GM19324 (cell line): ENCODE results near the gene SLC35F1.

Source experiments
- ATAC-seq: cut with Tn5 transposase; IDR thresholded peaks from one replicate; pipeline ENCODE4 v1.9.1; 2021; ENCODE audit warnings: mild to moderate bottlenecking, moderate library complexity; ENCODE audit not compliant: unreplicated experiment, low FRiP score

SLC35F1 gene

GRCh38 chr6:118304321-118304720 lies 397.3 kb downstream of the SLC35F1 start:
- ATAC-seq: no peak

DNA sequence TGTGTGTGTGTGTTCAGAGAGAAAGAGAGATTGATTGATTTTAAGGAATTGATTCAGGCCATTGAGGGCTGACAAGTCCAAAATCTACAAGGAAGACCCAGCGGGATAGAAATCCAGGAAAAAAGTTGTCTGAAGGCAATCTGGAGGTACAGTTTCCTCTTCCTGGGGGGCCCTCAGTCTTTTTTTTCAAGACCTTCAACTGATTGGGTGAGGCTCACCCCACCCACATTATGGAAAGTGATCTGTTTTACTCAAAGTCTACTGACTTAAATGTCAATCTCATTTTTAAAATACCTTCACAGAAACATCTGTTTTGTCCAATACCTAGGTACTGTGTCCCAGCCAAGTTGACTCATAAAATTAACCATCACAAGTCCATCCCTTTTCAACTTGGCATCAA lies 398.0 kb downstream of the SLC35F1 start:
- ATAC-seq: no peak

GRCh38 chr6:118306392-118307238 lies 399.6 kb downstream of the SLC35F1 start:
- no peak for ATAC-seq

GRCh38 chr6:118307581-118307980 lies 400.5 kb downstream of the SLC35F1 start:
- ATAC-seq: no peak

- no peak for ATAC-seq
These were observed 402.5 kb downstream of the SLC35F1 start for GRCh38 chr6:118309337-118310093.

GRCh38 chr6:118313208-118313607 lies 406.1 kb downstream of the SLC35F1 start:
- no peak for ATAC-seq

DNA sequence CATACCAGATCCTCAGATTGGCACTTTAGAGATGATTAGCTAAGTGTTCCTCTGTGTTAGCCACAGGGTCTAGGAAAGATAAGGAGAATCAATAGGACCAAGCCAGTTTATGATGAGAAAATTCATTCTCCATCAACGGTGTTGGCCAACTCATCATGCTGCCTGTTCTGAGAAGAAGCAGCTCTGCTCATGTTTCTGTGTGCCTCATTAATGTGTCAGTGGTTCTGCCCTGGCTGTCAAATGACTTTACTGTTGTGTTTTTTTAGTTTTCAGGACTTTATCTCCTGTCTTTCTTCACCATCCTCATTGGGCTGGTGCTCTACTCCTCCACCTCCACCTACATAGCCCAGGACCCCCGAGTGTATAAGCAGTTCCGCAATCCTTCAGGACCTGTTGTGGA lies 406.7 kb downstream of the SLC35F1 start:
- no peak for ATAC-seq

DNA sequence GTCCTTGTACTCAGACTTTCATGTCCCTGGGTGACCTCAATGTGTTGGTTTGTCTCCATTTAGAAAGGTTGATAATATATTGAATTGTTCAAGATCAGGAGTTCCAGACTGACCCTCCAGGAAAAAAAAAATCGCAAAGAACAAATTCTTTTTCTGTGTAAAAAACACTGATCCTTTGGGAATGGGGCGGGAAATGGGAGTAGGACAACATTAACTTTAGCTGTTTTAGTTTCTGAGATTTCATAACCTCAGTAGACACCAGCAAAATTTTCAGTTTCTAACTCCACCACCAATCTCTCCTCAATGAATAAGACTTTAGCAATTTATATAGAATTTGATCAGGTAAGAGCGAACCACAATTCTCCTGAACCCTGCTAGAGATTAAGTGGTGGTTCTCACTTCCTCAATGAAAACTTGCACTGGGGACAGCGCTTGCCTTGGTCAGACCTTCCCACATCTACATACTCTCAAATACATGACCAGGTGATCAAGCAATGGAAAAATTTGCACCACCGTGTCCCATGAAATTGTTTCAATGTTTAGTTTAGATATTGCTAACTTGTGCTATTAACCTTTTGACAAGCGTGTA lies 409.8 kb downstream of the SLC35F1 start:
- ATAC-seq: no peak

DNA sequence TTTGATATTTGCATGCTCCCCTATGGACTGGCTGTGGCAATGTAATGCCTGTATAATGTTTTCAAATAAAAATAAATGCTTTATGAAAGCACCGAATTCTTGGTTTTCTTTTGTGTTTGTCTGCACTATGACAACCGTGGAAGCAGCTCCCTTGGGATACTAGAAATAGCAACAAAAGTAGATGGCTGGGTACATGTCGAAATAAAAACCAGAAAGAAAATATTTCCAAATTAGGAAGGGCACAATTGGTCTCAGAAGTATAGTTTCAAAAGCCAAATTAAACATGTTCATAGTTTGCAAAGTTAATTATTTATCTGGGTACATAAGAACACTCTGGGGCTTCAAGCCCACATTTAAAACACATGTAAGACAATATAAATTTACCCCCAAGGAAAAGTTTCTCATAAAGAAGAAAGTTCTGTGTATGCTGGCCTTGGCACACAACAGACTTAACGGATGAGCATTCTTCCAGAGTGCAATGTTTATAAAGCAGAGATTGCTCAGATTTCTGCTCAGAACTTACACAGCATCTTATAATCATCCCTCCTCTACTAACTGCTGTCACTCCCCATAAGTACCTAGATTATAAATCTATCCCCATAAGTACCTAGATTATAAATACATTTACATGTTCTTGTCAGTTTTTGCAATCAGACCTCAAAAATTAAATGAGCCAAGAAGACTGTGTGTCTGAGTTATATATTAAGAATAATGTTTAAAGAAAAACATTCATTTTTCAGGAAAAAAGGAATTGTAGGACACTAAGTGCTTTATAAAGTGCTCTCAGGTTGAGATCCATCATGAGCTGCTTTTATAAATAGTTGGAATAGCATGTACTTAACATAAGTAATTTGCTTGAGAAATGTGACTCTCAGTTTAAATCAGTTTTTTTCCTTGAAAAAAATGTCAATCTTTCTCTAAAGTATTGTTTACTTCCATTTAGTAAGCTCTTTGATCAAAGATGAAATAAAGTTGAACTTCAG lies 410.8 kb downstream of the SLC35F1 start:
- no peak for ATAC-seq

DNA sequence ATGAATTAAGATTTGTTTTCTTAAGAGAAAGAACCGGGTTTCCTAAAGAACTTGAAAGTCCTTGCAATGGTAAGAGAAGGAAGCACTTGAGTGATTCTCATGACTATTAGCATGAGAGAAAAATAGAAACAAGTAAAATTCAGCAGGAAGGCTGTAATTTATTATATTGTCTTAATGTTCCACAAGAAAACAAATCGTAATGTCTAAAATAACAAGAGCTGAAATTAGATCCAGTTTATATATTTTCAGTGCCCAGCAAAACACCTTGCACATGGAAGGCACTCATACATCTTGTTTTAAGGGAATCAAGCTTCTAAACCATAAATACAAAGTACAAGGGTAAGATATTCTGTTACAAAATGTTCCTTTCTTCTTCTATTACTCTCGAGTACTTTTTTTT lies 411.6 kb downstream of the SLC35F1 start:
- no peak for ATAC-seq

GRCh38 chr6:118319416-118319815 lies 412.4 kb downstream of the SLC35F1 start:
- ATAC-seq: no peak

GRCh38 chr6:118319894-118320649 lies 413.0 kb downstream of the SLC35F1 start:
- no peak for ATAC-seq

- no peak for ATAC-seq
These were observed 413.6 kb downstream of the SLC35F1 start for GRCh38 chr6:118320652-118321051.

DNA sequence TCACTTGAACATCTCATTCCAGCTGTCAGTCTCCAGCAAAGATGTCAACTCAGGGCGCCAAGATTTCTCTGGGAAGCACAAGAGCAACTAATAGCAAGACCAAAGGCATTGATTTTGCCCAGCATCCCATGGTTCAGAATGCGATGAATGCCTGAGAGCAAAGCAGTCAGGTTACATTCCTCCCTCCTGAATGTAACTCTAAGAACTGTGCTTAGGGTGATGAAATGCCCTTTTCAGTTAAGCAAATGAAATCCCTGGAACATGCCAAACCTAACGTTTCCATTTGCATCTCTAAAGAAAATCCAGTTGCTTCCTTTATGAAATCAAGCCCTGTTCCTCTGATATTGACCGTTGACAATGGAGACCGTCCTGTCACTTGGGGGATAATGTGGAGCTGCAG lies 417.1 kb downstream of the SLC35F1 start:
- ATAC-seq: no peak

- ATAC-seq: no peak
These were observed 418.3 kb downstream of the SLC35F1 start for GRCh38 chr6:118325220-118325860.

- no peak for ATAC-seq
These were observed 419.6 kb downstream of the SLC35F1 start for GRCh38 chr6:118326712-118327111.

GRCh38 chr6:118327237-118327636 lies 420.2 kb downstream of the SLC35F1 start:
- no peak for ATAC-seq

DNA sequence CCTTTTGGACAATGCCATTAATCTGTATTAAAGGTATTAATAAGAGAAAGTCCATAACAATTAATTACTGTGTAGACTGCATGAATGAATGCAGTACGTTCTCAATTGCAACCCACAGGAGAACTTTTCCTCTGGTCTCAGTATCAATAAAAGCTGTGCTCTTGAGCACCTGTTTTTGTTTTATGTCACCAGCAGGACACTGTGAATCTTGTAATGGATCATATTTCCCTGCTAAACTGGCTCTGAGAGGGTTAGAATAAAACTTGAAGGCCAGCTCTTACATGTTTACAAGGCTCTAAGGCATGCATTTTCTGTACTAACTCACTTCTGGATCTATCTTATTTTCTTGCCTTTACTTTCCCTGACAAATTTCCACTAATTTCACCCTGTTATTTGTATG lies 426.7 kb downstream of the SLC35F1 start:
- ATAC-seq: no peak

DNA sequence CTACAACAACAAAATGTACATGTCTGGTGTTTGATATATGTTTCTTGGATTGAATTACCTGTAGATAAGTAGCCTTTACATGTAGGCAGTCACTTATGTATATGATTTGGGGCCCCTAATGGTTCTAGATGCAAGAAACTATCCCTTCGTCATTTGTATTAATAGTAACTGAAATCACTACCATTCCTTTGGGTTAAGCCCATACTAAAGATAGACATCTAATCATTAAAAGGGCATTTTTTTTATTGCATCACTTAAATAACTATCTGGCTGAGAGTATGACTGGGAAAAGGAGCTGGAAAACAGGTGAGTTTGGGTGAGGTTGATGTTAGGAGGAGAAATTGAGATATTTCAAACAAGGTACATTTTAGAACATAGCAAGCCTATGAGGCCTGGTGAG lies 427.6 kb downstream of the SLC35F1 start:
- no peak for ATAC-seq
